ENCODE results near the gene EPS8L2.
A peak's percentile ranks its signal among the peaks of the same experiment; 100 is the strongest.
"Not testable (repeated sequence)": the region's sequence is repeated elsewhere in the genome, so short reads cannot be mapped to it uniquely, and the experiment has no call there.

Gene EPS8L2

DNA sequence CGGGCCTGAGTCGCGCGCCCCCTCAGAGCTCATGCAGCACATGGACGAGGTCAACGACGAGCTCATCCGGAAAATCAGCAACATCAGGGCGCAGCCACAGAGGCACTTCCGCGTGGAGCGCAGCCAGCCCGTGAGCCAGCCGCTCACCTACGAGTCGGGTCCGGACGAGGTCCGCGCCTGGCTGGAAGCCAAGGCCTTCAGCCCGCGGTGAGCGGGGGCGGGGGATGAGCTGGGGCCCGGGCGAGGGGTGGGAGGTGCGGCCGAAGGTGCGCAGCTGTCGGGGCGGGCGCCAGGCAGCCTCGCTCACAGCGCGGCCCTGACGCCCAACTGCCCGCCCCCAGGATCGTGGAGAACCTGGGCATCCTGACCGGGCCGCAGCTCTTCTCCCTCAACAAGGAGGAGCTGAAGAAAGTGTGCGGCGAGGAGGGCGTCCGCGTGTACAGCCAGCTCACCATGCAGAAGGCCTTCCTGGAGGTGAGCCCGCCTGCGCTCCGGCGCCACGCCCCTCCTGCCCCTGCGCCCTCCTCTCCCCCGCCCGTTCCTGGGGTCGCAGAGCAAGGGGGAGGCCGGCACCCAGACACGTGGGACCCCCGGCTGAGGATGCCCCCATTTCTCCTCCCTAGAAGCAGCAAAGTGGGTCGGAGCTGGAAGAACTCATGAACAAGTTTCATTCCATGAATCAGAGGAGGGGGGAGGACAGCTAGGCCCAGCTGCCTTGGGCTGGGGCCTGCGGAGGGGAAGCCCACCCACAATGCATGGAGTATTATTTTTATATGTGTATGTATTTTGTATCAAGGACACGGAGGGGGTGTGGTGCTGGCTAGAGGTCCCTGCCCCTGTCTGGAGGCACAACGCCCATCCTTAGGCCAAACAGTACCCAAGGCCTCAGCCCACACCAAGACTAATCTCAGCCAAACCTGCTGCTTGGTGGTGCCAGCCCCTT lies 20.5 kb downstream of the EPS8L2 start:
- DNase-seq = peak; percentile 22 to 61

DNA sequence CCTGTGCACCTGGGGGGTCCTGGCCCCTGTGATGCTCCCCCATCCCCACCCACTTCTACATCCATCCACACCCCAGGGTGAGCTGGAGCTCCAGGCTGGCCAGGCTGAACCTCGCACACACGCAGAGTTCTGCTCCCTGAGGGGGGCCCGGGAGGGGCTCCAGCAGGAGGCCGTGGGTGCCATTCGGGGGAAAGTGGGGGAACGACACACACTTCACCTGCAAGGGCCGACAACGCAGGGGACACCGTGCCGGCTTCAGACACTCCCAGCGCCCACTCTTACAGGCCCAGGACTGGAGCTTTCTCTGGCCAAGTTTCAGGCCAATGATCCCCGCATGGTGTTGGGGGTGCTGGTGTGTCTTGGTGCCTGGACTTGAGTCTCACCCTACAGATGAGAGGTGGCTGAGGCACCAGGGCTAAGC lies 21.3 kb downstream of the EPS8L2 start:
- DNase-seq = no peak

DNA sequence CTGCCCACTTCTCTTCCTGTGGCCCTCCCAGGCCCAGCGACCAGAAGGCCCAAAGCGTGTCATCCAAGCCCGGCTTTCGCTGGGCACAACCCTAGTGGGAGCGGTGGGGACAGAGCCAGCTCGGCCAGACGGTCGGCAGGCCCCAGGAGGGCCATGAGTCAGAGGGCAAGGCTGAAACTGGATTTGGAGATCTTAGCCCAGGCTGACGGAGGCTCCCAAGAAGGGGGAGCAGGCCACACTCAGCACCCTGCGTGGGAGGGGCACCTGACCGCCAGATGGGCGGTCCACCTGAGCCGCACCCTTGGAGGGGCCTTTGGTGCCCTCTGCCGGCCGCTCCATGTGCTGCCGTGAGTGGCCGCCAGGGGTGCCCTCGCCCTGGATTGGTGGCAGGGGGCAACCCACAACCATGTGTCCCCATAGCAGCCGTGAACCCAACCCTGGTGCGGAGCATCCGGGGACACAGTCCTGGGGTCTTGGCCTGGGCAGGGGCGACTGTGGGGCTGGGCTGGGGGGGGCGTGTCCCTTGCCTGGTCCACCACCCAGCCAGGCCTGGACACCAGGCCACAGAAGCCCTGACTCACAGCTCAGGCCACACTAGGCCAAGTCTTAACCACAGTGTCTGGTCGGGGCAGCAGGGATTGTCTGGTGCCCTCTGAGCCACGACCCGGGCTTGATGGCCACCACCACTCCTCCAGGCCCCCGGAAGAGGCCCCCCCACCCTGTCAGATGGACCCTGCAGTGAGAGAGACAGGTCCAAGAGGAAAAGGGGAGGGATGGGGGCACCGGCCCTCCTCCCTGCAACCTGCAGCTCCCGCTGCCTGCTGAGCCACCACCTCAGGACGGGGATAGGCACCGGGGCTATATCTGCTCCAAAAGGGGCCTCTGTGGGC lies 22.1 kb downstream of the EPS8L2 start:
- peak in 1 of 2 experiments; percentile 74 for DNase-seq

- no peak for DNase-seq
These were observed 23.0 kb downstream of the EPS8L2 start for GRCh38 chr11:728901-729491.

GRCh38 chr11:729492-730074 lies 23.6 kb downstream of the EPS8L2 start:
- DNase-seq = no peak

- DNase-seq = no peak
These were observed 27.0 kb downstream of the EPS8L2 start for GRCh38 chr11:733072-733471.

- DNase-seq = not testable (repeated sequence)
These were observed 28.5 kb downstream of the EPS8L2 start for GRCh38 chr11:734541-734940.

- DNase-seq = no peak
These were observed 31.3 kb downstream of the EPS8L2 start for GRCh38 chr11:737366-737765.

DNA sequence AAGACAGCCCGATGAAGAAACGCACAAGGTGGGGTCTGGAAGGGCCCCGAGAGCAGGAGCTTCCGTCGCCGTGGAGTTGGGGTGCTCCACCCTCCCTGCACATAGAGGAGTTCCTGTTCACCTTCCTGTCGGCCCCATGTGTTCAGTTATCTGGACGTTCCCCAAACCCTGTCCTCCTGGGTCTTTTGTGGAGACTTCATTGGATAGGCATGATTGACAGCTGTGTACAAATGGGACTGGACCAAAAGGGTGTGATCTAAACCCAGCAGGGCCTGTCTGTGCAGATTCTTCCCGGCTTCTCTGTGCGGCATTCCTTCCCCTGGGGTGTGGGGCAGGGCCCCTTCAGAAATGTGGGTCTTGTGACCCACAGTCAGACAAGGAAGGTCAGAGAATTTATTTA lies 31.9 kb downstream of the EPS8L2 start:
- not testable (repeated sequence) for DNase-seq

- DNase-seq = no peak
These were observed 36.1 kb downstream of the EPS8L2 start for GRCh38 chr11:742156-742546.

- DNase-seq = no peak
These were observed 36.7 kb downstream of the EPS8L2 start for GRCh38 chr11:742571-743201.

GRCh38 chr11:745428-745827 lies 39.4 kb downstream of the EPS8L2 start:
- no peak for DNase-seq

DNA sequence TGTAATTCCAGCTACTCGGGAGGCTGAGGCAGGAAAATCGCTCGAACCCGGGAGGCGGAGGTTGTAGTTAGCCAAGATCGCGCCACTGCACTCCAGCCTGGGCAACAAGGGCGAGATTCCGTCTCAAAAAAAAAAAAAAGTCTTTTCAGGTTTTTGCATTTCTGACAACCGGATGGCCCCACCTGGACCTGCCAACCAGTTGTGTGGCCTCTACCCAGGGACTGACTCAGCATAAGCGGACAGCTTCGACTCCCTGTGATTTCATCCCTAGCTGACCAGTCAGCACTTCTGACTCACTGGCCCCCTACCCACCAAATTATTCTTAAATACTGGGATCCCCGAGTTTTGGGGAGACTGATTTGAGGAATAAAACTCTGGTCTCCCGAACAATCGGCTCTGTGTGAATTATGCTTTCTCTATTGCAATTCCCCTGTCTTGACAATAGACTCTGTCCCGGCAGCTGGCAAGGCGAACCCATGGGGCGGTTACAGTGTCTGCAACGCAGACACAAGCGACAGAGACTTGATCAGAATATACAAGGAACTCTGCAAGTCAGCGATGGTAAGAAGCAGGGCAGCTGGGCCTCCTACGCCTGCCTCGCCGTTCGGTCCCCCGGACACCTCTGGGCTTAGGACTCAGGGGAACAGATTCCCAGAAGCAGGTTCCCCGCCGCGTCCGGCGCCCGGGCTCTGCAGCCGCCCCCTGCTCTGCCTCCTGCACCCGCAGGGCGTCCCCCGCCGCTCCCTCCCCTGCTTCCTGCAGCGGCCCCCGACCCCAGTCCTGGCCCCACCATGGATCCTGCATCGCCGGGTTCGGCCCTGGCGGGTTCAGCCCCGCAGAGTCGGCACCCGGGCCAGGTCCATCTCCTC lies 40.5 kb downstream of the EPS8L2 start:
- DNase-seq = peak in 1 of 2 experiments; percentile 55

DNA sequence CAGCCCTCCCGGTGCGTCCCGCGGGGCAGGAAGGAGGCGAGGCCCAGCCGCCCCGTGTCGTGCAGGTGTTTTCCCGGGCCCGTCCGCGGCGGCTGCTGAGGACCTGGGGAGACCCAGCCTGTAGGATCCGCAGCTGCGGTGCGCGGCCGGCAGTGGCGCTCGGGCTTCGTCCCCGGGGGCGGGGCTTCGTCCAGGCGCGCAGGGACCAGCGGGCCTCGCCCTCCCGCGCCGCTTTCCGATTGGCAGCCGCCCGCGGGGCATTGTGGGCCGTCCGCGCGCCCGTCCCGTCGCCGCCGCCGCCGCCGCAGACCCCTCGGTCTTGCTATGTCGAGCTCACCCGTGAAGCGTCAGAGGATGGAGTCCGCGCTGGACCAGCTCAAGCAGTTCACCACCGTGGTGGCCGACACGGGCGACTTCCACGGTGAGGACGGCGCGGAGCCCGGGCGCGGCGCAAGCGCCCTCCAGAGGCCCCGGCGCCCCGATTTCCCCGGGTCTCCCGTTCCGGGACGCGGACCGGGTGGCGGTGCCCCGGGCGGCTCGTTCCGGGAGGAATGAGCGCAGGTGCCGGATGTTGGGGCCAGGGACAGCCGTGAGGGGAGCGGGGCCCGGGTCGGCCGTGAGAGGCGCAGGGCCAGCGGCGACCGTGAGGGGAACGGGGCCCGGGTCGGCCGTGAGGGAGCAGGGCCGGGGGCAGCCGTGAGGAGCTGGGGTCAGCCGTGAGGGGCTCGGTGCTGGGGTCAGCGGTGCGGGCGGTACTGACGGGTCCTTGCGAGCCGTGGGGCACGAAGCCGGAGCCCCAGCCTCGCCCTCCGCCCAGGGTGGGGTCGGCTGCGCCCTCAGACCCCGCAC lies 41.4 kb downstream of the EPS8L2 start, which contains the start of gene TALDO1:
TALDO1 (plus strand) TSS at position 307 of the 849 bp plus-strand sequence; CDS start at position 325, 18 bp downstream.
- peak; percentile 61 to 85 for DNase-seq

- no peak for DNase-seq
These were observed 42.0 kb downstream of the EPS8L2 start for GRCh38 chr11:748007-748359.

DNA sequence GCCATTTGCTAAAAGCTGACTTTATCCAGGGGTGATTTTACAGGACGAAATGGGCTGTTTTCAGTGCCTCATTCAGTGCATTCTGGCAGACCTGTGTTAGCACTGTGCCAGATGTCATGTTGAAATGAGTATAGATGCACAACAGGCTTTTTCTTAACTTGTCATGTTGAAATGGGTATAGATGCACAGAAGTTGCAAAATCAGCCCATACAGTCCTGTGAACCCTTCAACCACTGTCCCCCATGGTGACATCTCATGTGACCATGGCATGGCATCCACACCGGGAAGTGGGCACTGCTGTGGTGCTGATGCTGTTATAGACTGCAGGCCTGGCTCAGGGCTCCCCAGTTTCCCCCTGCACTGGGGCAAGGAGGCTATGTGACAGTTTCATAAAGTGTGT lies 43.7 kb downstream of the EPS8L2 start:
- no peak for DNase-seq

GRCh38 chr11:760236-760635 lies 54.2 kb downstream of the EPS8L2 start:
- DNase-seq = no peak

DNA sequence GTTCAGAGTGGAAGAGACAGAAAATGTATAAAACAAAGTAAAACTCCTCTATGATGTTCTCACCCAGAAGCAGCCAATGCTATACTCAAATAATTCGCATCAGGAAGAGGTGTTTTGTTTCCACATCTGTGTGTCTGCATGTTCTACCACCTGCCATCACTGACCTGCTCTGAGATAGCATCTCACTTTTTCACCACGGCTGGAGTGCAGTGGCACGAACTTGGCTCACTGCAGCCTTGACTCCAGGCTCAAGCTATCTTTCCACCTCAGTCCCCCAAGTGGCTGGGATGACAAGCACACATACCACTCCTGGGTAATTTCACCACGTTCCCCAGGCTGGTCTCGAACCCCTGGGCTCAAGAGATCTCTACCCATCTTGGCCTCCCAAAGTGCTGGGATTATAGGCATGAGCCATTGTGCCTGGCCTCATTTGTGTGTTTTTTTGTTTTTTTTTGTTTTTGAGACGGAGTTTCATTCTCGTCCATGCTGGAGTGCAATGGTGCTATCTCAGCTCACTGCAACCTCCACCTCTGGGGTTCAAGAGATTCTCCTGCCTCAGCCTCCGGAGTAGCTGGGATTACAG lies 55.6 kb downstream of the EPS8L2 start:
- DNase-seq = no peak

DNA sequence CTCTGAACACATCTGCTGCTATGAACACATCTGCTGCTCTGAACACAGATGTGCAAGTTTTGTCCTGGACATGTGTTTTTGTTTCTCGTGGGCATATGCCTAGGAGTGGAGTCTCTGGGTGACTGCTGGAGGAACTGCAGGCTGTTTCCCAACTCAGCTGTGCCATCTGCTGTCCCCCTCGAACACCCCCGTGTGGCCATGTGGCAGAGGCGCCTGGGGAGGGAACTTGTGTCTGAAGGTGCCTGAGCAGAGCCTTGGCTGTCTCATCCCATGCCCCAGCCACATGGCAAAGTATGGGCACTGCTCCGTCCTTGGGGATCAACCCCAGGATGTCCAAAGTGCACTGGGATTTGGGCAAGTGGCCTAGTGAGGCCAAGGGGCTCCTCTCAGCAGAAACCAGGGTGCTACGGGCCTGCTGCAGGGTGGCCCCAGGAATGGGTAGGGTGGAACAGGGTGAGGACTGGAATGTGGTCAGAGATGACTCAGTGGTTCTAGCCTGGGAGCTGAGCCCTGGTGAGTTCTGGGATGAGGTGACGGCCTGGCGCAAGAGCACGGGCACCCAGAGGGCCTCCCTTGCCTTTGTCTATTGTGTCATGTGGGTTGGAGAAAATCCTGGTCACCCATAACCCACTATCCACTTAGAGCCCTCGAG lies 56.5 kb downstream of the EPS8L2 start:
- DNase-seq = peak; percentile 76 to 93
